ENCODE data around the gene PCNX1.

PCNX1 gene

DNA sequence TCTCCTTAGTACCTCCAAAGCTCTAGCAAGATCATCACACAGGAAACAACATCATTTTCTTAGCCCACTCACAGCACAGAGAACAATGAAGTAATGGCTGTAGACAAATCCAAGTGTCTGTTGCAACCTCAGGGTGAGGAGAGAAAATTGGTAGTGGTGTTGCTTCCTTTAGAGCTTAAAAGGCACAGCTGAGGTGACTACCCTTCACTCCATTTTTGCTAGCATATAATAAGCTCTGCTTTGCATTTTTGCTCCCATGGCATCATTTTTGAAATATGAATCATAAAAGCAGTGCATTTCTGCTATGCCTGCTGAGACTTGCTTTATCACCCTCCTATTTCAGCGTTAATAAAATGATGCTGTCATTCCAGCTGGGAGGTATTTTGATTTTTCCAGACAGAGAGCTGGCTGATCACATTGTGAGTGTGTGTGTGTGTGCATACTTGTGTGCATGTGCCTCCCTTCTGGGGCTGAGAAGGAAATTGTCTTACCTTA lies 18.5 kb upstream of the PCNX1 start:
- DNase-seq (ENCODE audit: low spot score), result no peak

DNA sequence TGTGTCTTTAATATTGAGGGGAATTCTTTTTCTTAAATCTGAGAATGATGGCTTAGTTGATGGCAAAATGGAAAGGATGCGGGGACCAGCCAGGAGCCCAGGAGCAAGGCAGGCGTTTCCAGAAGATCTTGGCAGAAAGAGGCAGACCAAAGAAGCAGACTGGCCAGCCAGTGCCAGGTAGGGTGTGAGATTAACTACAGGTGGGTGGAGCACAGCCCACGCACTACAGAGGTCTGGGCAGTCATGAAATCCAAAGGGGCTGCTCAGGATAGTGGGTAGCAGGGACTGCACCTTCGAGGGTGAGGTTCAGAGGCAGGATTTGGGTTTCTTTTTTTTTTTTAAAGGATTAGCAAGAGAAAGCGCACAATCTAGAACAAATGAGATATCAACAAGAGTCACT lies 17.7 kb upstream of the PCNX1 start:
- DNase-seq (ENCODE audit: low spot score), result no peak

DNA sequence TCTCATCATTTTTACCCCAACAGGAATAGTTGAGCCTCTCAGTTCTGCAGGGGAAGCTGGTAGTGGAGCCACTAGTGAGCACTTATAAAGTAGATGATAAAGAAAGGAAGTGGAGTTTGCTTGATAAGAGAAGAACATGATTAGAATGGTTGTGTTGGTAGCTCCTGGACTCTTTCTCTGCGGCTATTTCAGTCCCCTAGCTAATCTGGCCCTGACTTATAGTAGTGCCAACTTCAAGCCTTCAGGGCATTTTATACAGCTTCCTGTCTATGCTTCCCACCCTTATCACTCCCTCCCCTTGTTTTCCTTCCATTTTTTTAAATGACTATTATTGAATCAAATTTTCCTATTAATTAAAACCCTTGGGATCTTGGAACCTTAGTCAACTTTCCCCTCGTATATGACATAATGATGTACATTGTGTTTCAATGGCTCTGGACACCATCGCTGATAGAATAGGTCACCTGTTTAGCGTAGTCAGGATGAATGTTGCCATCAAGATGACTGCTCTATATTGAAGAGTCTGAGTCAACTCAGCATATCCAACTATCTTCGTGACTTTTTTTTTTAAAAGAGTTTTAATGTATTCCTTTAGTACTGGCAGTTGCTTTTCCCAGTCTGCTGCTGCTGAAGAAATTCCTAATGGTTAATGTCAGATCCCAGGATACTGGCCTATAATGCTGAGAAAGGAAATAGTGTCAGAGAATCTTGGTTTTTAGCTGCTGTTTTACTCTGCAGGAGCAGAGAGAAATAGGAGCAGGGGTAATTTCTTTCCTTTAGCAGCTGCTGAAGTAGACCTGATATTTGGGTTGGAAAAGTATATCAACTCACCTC lies 16.2 kb upstream of the PCNX1 start:
- no peak for DNase-seq (ENCODE audit: low spot score)

DNA sequence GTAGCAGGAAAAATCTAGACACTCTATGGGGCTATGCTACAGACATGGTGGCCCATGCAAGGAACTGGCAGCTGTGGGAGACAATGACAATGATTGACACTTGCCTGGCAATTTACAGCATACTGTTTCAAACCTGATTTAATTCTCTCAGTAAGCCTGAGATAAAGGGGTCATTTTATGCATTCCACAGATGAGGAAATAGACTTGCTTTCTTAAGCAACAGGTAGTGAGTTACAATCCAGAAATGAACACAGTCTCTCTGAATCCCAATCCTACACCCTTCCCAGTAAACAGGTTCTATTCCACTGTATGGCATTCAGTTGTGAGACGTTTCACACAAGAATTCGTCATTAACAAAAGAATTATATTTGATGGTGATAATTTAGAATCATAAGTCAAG lies 15.5 kb upstream of the PCNX1 start:
- no peak for DNase-seq (ENCODE audit: low spot score)

DNA sequence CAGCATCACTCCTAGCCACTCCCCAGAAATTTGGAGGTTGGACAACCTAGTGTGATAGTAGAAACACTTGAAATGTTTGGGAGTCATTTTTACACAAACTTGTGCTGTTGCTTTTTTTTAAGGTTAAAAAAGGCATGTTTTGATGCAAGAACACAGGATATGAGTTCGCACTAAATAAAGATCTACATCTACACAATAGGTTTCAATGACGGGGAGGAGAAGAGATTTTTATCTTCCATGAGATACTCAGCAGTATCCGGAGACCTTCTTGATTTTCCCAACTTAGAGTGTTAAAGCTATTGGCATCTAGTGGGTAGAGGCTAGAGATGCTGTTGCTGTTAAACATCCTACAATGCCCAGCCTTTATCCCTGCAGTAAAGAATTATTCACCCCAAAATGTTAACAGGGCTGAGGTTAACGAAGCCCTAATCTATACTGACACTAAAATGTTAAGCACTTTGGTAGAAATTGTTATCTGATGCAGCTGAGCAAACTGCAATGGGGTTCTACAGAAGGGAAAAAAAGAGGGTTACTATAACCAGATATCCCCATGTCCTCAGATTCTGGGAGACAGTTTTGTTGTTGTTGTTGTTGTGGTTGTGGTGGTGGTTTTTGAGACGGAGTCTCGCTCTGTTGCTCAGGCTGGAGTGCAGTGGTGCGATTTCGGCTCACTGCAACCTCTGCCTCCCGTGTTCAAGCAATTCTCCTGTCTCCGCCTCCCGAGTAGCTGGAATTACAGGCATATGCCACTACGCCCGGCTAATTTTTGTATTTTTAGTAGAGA lies 14.0 kb upstream of the PCNX1 start:
- no peak for DNase-seq (ENCODE audit: low spot score)

DNA sequence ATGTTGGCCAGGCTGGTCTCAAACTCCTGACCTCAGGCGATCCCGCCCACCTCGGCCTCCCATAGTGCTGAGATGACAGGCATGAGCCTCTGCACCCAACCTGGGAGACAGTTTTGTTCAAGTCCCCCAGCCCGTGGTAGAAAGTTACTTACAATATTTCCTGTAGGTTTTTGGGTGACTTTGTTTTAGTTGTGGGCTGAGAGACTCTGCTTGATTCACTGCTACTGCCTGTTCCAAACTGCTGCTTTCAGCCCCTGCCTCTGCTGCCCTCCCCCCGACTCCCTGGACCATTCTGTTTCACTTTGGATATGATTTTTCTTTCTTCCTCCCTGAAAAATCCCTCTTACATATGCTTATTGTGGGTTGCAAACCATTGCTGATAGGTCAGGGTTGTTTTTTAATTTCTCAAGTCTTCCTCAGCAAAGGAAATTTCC lies 13.4 kb upstream of the PCNX1 start:
- DNase-seq (ENCODE audit: low spot score), result no peak

DNA sequence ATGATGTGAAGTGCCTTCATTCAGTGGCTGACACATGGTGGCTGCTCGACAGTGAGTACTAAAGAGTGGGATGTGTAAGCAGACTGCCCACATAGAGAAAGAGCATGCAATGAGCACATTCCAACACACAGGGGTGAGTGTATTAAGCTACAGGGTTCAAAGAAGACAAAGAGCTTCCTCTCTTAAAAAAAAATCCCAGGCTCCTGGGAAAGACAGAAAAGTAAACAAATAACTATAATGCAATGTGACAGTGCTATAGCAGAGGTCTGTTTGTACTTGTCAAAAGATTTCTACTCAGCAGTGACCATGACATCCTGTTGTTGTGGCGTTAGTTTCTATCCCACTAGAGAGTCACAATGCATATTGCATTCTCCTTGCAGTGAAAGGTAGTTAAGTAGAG lies 12.4 kb upstream of the PCNX1 start:
- DNase-seq (ENCODE audit: low spot score), result no peak

DNA sequence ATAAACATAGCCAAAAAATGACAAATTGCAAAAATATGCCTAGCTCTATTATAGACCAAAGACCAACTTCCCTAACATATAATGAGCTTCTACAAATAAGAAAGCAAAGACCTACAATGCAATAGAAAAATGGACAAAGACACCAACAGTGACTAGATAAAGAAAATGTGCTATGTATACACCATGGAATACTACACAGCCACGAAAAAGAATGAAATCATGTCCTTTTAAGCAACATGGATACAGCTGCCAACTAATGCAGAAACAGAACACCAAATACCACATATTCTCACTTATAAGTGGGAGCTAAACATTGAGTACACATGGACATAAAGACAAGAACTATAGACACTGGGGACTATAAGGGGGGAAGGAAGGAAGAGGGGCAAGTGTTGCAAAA lies 10.9 kb upstream of the PCNX1 start:
- no peak for DNase-seq (ENCODE audit: low spot score)

DNA sequence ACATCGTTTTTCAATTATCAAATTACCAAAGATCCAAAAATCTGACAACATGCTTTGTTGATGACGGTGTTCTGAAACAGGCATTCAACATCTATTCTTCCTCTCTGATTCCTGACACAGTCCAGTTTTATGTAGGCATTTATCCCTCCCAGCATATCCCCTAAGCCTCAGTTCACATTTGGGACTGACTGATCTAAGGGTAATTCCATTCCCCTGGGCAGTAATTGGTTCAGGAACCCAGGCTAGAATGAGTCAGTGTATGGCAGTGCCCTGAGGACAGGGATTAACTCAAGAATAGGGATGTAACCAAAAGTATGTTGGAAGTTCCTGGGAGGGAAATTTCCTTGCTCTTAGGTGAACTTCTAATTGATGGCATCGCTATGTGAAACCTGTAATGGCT lies 10.3 kb upstream of the PCNX1 start:
- no peak for DNase-seq (ENCODE audit: low spot score)

DNA sequence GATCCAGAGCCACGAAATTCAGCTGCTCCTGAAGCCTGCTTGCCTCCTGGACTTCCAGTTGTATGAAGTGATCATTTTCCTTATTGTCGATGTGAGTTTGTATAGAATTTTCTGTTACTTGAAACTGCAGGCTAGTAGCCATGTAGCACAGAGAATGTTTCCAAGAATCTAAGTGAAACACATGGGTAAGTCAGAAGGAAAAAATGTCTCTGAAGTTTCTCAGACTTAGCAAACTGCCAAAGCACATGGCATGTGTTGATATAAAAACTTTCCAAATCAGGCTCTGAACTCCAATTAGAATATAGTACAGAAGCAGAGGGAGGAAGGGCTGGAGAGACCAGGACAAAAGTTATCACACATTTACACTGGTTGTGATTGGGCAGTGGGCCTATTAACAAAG lies 9.8 kb upstream of the PCNX1 start:
- DNase-seq (ENCODE audit: low spot score), result no peak

DNA sequence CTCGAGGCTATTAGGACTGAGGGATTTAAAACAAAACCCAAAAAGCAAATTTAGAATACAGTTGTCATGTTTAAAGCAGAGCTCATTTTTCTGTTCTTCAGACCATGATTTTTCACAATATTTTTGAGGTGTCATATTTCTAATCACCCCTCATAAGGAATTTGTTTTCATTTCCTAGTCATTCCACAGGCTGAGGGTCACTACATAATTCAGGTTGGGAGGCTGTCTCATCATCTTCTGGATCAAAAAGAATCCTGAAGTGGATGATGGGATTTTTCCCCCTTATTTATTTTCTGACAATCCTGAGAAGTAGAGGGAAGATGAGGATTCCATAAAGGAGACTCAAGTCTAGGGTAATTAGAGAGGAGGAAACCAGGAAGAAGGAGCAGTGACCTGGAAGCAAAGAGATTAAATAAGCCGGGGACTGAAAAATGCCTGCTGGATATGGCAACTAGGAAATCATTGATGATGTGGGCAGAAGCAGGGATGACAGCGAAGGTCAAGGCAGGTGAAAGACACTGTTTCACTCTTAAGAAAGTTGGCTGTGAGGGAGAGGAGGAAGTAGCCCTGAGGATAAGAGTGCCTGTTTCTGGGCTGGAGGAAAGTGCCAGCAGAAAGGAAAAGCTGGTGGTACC lies 9.0 kb upstream of the PCNX1 start:
- no peak for DNase-seq (ENCODE audit: low spot score)

DNA sequence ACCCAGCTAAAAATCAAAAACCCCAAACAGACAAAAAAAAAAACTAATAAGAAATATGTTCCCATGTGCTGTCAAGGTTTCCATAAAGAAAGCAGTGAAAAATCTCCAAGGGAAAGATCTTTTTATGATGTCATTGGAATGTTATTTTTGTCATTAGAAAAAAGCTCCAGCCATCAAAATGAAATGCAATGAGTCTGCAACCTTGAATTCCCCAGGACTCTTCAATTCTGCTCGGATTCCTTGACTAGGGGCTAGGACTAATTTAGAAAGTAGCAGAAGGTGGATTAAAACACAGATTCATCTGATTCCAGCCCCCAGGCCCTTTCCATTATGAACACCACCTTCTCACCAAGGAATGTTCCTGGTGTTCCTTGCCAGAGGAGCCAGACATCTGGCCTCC lies 6.0 kb upstream of the PCNX1 start:
- DNase-seq (ENCODE audit: low spot score), result no peak

DNA sequence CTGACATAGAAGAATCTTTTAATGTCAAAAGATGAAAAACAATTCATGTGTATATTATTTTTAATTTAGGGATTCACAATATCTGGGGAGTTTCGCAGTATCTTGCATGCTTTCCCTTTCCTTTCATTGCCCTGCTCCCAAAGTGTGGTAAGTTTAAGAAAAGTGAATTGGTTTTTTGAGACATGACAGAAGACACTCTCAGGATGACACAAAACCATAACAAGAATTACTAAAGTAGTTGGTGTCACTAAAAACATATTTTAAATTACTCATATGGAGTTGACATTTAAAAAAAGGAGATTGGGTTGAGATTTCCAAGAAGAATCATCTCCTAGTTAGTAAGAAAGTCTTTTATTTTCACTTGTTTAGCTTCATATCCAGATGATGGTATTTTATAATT lies 5.1 kb upstream of the PCNX1 start:
- no peak for DNase-seq (ENCODE audit: low spot score)

DNA sequence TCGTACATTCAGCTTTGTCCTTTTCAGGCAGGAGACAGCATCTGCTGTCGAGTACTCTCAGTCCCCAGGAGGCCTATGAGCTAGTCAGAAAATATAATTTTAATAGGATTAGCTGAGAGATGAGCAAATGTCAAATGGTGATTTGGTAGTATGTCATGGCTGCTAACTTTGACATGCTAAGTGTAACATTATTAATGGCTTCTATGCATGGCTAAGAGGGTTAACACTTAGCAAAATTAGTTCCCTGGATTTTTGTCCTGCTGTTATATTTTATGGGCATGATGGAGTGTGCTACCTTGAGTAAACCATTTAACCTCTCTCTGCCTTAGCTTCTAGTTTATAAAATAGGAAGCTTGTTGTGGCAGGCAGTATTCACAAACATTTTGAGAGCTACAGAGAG lies 2.9 kb upstream of the PCNX1 start:
- DNase-seq (ENCODE audit: low spot score), result no peak

DNA sequence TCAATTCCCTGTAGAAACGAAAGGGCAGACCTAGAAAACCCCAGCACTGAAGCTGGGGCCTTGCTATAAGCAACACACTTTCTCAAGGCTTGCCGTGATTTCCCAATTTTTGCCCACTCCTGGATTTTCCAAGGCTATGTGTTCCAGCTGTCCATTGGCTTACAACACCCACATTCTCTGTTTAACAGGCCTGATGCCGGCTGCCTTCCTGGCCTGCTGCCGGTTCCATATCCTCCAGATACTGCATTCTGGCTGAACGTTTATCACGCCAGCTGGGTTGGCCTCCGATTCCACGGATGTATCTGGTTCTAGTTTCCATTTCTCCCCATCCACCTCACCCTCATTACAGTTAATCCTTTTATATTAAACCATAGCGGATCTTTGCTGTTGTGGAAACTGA lies 2.0 kb upstream of the PCNX1 start:
- DNase-seq (ENCODE audit: low spot score), result no peak

DNA sequence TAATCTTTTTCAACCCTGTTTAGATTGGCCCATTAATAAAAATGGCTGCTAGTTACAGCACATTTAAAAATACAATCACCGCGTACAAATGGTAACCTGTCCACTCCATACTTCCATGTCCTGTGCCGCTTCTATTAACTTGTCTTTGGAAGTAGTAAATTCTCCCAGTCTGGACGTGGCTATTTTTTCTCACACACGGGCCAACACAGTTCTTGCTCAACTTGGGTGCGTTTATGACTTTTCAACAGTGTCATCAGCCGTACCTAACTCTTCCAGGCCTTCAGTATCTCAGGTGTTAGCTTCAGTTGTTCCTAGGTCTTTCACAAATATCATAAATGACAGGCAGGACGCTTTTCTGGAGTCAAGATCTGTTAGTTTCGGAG lies 475 bp upstream of the PCNX1 start:
- peak; percentile 22 for DNase-seq (ENCODE audit: low spot score)

DNA sequence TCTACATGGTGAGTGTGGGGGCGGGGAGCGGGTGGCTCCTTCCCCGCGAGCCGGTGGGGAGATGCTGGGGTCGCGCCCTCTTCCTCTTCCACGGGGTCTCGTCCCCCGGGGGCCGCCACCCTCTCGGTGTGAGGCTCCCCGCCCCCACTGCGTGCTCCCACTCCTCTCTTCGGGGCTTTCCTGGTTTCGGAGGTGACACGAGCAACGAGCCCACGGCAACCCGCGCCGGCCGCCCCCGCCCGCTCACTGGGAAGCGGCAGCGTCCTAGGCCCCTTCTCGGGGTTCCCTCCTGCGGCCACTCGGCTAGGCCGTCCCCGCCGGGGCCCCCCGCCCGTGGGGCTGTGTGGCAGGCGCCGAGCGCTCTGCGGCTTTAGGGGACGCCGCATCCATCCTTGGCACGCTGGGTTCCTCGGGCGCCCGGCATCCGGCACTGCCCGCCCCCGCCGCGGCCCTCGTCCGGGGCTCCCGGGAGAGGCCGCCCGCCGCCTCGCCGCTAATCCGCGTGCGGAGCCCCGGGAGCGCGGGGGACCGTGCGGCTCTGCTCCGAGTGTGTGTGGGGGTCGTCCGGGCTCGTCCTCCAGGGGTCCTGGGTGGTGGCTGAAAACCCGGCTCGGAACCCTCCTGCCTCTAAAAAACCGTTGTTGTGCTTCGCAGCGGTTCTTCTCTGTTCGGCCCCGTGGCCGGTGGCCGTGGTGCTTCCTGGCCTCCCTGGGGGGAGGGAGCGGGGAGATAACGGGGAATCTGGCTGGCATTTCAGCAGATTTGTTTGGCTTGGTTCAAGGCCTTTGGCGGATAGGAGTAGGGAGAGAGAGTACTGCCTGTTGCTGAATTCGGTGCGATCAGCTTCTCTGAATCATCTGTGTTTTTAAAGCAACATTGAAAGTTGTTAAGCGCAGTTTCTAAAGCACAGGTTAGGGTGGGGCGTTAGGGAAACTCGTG lies 1.0 kb downstream of the PCNX1 start:
- DNase-seq (ENCODE audit: low spot score), result peak; percentile 41

DNA sequence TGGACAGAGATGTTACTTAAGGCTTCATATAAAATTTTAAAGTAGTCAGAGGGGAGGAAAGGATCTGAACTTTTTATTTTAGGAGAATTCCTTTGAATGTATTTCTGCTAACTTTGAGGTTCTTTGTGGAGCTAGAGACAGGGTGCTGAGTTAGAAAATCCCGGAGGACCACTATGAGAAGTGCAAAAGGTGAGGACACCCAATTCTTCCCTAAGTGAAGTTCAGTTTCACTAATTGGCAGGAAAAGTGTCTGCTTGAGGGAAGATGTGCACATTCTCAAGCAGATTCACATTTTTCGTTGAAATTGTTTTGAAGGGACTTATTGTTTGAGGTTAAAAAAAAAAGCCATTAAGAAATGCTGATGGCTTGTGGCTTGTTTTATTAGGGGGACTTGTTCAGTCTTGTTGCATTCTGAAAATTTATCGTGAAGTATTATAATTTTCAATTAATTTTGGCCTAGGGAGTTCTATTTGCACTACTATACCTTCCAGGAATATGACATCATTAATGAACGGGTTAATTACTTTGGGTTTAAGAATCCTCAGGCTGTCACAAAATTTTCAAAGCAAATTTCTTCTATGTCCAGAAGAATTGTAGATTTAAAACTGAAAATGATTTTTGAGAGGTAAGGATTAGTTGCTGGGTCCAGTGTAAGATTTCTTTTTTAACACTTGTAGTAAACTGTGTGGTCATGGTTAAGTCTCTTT lies 1.8 kb downstream of the PCNX1 start:
- DNase-seq (ENCODE audit: low spot score), result no peak

DNA sequence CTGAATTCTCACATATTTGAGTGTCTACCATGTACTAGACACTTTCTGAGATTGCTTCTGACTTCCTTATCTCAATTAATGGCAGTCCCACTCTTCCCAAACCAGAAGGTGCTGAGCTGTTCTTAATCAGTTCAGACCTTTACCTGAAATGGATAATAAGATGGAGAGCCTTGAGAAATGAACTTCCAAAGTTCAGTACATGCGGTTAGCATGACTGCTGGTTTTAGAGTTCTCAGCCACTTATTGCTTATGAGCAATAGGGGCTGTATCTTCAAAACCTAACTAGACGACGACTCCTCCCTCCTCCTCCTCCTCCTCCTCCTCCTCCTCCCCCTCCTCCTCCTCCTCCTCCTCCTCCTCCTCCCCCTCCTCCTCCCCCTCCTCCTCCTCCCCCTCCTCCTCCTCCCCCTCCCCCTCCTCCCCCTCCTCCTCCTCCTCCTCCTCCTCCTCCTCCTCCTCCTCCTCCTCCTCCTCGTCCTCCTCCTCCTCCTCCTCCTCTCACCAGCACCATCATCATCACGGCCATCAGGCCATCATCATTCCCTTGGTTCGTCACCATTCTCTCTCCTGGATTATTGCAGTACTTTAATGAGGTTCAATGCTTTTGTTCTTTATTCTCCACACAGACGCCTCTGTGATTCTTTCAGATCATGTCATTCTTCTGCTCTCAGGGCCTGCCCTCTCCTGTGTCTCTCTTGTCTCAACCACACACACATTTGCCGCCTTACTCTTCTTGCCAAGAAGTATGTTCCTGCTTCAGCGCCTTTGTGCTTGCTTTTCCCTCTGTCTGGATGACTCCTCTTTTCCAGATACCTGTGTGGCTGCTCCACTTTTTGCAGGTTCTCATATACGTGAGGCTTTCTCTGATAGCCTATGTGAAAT lies 2.7 kb downstream of the PCNX1 start:
- DNase-seq (ENCODE audit: low spot score), result no peak

DNA sequence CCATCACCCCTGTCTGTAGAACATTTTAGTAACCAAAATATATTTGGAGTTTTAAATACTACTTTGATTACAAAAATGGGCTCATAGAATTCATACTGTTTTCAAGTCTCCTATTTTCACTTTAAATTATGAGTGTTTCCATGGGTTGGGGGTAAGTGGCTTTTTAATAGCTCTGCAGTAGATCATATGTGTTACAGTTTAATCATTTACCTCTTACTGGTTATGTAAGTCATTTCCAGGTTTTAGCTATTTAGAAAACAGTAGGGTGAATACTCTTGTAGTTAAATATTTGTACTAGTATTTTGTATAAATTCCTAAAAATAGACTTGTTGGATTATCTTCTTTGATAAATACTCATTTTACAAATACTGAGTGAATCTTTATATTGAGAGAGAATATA lies 8.2 kb downstream of the PCNX1 start:
- DNase-seq (ENCODE audit: low spot score), result no peak

All from globus pallidus (tissue), 1 donor.